Neural crest cell (in vitro differentiated cells): ENCODE measurements around the gene PLCB1. TPM values are rescaled to one million over a fixed set of nuclear protein-coding genes. Genes with fewer than 3 reads are reported as not detected.

ENCODE experiments used
- DNase-seq: peaks from one replicate; pipeline ENCODE4 v3.0.0; 2021; ENCODE audit warnings: low read depth, mixed read lengths, low spot score
- H3K27ac Mint-ChIP-seq: one replicate; pipeline ENCODE4 v1.8.0; 2021; ENCODE audit warnings: mild to moderate bottlenecking, mixed read lengths; ENCODE audit not compliant: unreplicated experiment
- H3K27me3 Mint-ChIP-seq: 2 replicates; pipeline ENCODE4 v1.8.0; 2021; ENCODE audit warnings: low read depth, mild to moderate bottlenecking, mixed read lengths
- H3K36me3 Mint-ChIP-seq: 2 replicates; pipeline ENCODE4 v1.8.0; 2021; ENCODE audit warnings: low read depth, mild to moderate bottlenecking, mixed read lengths
- H3K4me1 Mint-ChIP-seq: 2 replicates; pipeline ENCODE4 v1.8.0; 2021; ENCODE audit warnings: mixed read lengths
- H3K4me3 Mint-ChIP-seq: one replicate; pipeline ENCODE4 v1.8.0; 2021; ENCODE audit warnings: mild to moderate bottlenecking, mixed read lengths
- H3K9me3 Mint-ChIP-seq: 2 replicates; pipeline ENCODE4 v1.8.0; 2021; ENCODE audit warnings: mixed read lengths
- CTCF ChIP-seq: fragments of 200-600 bp; sonication (generic); conservative IDR thresholded peaks from 2 replicates; pipeline ENCODE4 v1.5.0; 2021; ENCODE audit warnings: antibody characterized with exemption, mild to moderate bottlenecking
- total RNA-seq: library from RNA; stranded (reverse); gene quantifications from 2 replicates; pipeline ENCODE4 v1.2.1, GENCODE V29; 2021

PLCB1 gene
- total RNA-seq, 1 donor from 2014 or later = 13.7 TPM

DNA sequence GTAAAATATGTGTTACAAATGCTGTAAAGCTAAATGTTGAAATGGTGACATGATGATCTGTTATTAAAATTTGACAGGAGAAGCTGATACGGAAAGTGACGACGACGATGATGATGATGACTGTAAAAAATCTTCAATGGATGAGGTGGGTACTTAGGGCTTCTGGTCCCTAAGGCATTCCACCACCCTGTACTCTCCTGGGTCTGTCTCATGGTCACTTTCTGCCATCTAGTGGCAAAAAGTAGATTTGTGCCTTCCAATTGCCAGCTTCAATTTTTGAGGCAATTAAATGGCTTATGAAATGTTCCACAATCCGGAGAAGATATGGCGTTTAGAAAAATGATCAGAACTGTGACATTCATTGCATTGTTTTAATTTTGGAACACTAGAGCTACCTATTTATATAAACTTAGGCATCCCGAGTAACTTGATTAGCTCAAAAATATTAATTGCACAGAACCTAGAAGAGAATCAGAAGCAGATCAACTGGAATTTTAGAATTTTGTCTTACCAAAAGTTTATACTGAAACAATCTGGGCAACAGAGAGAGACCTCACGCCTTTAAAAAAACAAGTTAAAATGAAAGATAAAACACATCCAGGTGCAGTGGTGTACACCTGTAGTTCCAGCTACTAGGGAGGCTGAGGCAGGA is 590.3 kb downstream of the PLCB1 start:
- peak; percentile 46 for DNase-seq

DNA sequence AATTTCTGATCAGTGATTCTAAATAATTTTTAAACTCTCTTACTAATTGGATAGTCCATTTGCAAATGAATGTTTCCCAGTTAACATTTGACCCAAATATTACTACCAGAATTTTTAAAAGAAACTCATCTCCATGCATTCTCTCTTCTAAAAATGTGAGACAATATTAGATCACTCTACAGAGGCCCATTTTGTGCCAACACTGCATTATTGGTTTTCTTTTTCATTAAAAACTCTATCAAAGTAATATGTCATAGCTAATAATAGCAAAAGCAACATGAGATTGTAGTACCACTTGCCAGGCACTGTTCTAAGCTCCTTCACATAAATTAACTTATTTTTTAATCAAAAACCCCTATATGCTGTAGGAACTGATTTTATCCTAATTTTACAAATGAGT is 591.2 kb downstream of the PLCB1 start:
- Mint-ChIP-seq H3K36me3 (no peaks in the 10 kb centered on the region), H3K9me3 (no peaks in the 10 kb centered on the region)

More for the DNA sequence above, 590.3 kb downstream of the PLCB1 start:
- Mint-ChIP-seq H3K27ac (no peak overlapping the region), H3K4me1 (no peaks in the 10 kb centered on the region), H3K36me3 (no peaks in the 10 kb centered on the region), H3K9me3 (no peaks in the 10 kb centered on the region), H3K27me3 (no peaks in the 10 kb centered on the region), H3K4me3 (no peak overlapping the region)
- TF ChIP-seq CTCF = peak; percentile 89

GRCh38 chr20:8724884-8725283 is 592.8 kb downstream of the PLCB1 start:
- H3K27me3 Mint-ChIP-seq = no peaks in the 10 kb centered on the region
- DNase-seq = no peak
- H3K4me1 Mint-ChIP-seq = no peaks in the 10 kb centered on the region
- no peaks in the 10 kb centered on the region for H3K36me3 Mint-ChIP-seq
- H3K9me3 Mint-ChIP-seq = no peaks in the 10 kb centered on the region
- no peak overlapping the region for H3K27ac Mint-ChIP-seq
- H3K4me3 Mint-ChIP-seq = no peak overlapping the region
- no peak for TF ChIP-seq CTCF

More for the DNA sequence above, 591.2 kb downstream of the PLCB1 start:
- no peak for DNase-seq
- Mint-ChIP-seq H3K4me3 (no peak overlapping the region), H3K4me1 (no peaks in the 10 kb centered on the region), H3K27ac (no peak overlapping the region), H3K27me3 (no peaks in the 10 kb centered on the region)
- no peak for TF ChIP-seq CTCF

DNA sequence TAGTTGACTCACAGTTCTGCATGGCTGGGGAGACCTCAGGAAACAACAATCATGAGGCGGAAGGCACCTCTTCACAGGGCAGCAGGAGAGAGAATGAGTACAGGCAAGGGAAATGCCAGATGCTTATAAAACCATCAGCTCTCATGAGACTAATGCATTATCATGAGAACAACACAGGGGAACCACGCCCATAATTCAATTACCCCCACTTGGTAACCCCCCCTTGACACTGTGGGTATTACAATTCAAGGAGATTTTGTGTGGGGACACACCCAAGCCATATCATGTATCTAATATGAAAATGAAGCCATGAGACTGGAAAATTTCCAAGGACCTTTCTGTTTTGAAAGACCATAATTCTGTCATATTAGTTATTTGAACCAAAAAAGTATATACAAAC is 594.4 kb downstream of the PLCB1 start:
- no peaks in the 10 kb centered on the region for H3K36me3 Mint-ChIP-seq
- no peak for DNase-seq
- H3K27ac Mint-ChIP-seq = peak overlapping the region; percentile 82
- H3K9me3 Mint-ChIP-seq = no peaks in the 10 kb centered on the region
- H3K4me3 Mint-ChIP-seq = no peak overlapping the region
- H3K27me3 Mint-ChIP-seq = no peaks in the 10 kb centered on the region
- TF ChIP-seq CTCF = no peak
- no peaks in the 10 kb centered on the region for H3K4me1 Mint-ChIP-seq

DNA sequence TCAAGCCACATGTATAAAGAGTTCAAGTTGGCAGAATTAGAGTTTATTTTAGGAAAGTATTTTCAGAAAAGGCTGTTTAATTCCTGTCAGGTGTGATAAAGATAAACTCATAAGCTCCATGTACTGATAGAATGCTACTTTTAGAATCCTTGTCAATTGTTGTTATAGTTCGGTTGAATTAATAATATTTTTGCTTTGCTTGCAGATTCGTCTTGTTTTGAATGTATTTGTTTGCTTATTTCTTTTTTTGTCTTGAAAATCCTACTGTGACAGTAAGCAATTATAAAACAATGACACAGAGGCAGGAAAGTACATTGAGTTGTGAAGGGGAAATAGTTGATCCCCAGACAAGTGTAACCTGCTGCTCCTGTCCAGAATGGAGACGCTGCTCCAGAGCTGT is 602.9 kb downstream of the PLCB1 start:
- no peak for DNase-seq
- Mint-ChIP-seq H3K4me1 (no peaks in the 10 kb centered on the region), H3K9me3 (peaks cover 2% of the 10 kb centered on the region), H3K36me3 (peaks cover 9% of the 10 kb centered on the region), H3K27me3 (no peaks in the 10 kb centered on the region), H3K27ac (no peak overlapping the region), H3K4me3 (no peak overlapping the region)
- no peak for TF ChIP-seq CTCF
